ENCODE measurements around the gene CACNA1D.

The CACNA1D gene

GRCh38 chr3:53862241-53862640 is 367.8 kb downstream of the CACNA1D start:
- Histone ChIP-seq H3K36me3 (ENCODE audit: low read length) (peaks cover 25% of the 10 kb centered on the region), H3K27ac (ENCODE audit: low read depth, low read length) (no peak overlapping the region), H2AFZ (ENCODE audit: low read depth, low read length, severe bottlenecking) (no peak overlapping the region), H3K79me2 (ENCODE audit: insufficient read depth, low read length) (no peaks in the 10 kb centered on the region), H3K4me2 (ENCODE audit: low read depth, low read length, poor library complexity, severe bottlenecking) (no peak overlapping the region), H3K9me3 (ENCODE audit: insufficient read depth, low read length) (no peaks in the 10 kb centered on the region), H3K27me3 (ENCODE audit: low read length) (no peaks in the 10 kb centered on the region), H3K9ac (ENCODE audit: low read length) (no peak overlapping the region), H3K9me2 (replicated peaks; ENCODE audit: insufficient read depth, low read length) (no peaks in the 10 kb centered on the region), H3F3A (ENCODE audit: insufficient read depth) (peaks cover 15% of the 10 kb centered on the region), H3K4me3 (ENCODE audit: insufficient read depth, low read length, poor library complexity, severe bottlenecking) (no peak overlapping the region), H4K20me1 (ENCODE audit: low read depth, low read length) (no peaks in the 10 kb centered on the region)
- TF ChIP-seq EZH2phosphoT487 (conservative IDR thresholded peaks at IDR 0.05; ENCODE audit: low read length), result no peak
- TF ChIP-seq, protein P1, sequence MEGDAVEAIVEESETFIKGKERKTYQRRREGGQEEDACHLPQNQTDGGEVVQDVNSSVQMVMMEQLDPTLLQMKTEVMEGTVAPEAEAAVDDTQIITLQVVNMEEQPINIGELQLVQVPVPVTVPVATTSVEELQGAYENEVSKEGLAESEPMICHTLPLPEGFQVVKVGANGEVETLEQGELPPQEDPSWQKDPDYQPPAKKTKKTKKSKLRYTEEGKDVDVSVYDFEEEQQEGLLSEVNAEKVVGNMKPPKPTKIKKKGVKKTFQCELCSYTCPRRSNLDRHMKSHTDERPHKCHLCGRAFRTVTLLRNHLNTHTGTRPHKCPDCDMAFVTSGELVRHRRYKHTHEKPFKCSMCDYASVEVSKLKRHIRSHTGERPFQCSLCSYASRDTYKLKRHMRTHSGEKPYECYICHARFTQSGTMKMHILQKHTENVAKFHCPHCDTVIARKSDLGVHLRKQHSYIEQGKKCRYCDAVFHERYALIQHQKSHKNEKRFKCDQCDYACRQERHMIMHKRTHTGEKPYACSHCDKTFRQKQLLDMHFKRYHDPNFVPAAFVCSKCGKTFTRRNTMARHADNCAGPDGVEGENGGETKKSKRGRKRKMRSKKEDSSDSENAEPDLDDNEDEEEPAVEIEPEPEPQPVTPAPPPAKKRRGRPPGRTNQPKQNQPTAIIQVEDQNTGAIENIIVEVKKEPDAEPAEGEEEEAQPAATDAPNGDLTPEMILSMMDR (IDR thresholded peaks at IDR 0.05; ENCODE audit: insufficient read depth, low read length, poor library complexity, severe bottlenecking), result no peak

- H3K9ac ChIP-seq (ENCODE audit: low read length), result no peak overlapping the region
- no peak overlapping the region for H3K4me2 ChIP-seq (ENCODE audit: low read depth, low read length, poor library complexity, severe bottlenecking)
- H3K36me3 ChIP-seq (ENCODE audit: low read length), result peaks cover 25% of the 10 kb centered on the region
- H3K79me2 ChIP-seq (ENCODE audit: insufficient read depth, low read length), result no peaks in the 10 kb centered on the region
- H3K9me2 ChIP-seq (replicated peaks; ENCODE audit: insufficient read depth, low read length), result no peaks in the 10 kb centered on the region
- H4K20me1 ChIP-seq (ENCODE audit: low read depth, low read length), result no peaks in the 10 kb centered on the region
- TF ChIP-seq, protein P1 (IDR thresholded peaks at IDR 0.05; ENCODE audit: insufficient read depth, low read length, poor library complexity, severe bottlenecking), result no peak
- no peak for TF ChIP-seq EZH2phosphoT487 (conservative IDR thresholded peaks at IDR 0.05; ENCODE audit: low read length)
- no peak overlapping the region for H3K4me3 ChIP-seq (ENCODE audit: insufficient read depth, low read length, poor library complexity, severe bottlenecking)
- no peaks in the 10 kb centered on the region for H3K27me3 ChIP-seq (ENCODE audit: low read length)
- H3K9me3 ChIP-seq (ENCODE audit: insufficient read depth, low read length), result no peaks in the 10 kb centered on the region
- no peak overlapping the region for H2AFZ ChIP-seq (ENCODE audit: low read depth, low read length, severe bottlenecking)
- H3K27ac ChIP-seq (ENCODE audit: low read depth, low read length), result 0 out of 2 replicates have a peak overlapping the region, but pooled peaks have one; percentile 3
- peaks cover 18% of the 10 kb centered on the region for H3F3A ChIP-seq (ENCODE audit: insufficient read depth)
Measured at GRCh38 chr3:53863145-53863544, 368.7 kb downstream of the CACNA1D start.

All from SU-DHL-6 (cell line).